Body of pancreas (tissue), 4 donors: ENCODE measurements around the gene AUTS2. TPM values are rescaled to one million over a fixed set of nuclear protein-coding genes. Genes with fewer than 3 reads are reported as not detected.

Source experiments
- ATAC-seq: fragments of 150-250 bp; one replicate; pipeline ENCODE4 v1.9.1; 2016
- DNase-seq, 4 donors: peaks; one replicate each; pipeline ENCODE4 v3.0.0-alpha.2; 2019
- H3K27ac ChIP-seq, 4 donors: fragments of 200-600 bp; sonication (generic); 1 replicate in 3 of 4; 2 replicates in 1 of 4; pipeline versions ENCODE4 v1.5.1 to v1.6.1; 2016 to 2019; ENCODE audit warnings: mild to moderate bottlenecking in 1 of 4, mixed read lengths in 1 of 4, moderate library complexity in 1 of 4
- H3K27me3 ChIP-seq, 2 donors: fragments of 200-600 bp; sonication (generic); one replicate each; pipeline ENCODE4 v1.6.0; 2016; ENCODE audit warnings: mild to moderate bottlenecking in 1 of 2
- H3K36me3 ChIP-seq, 2 donors: fragments of 200-600 bp; sonication (generic); replicated peaks in 1 of 2; 2 replicates each; pipeline ENCODE4 v1.5.1; 2016; ENCODE audit warnings: low read depth in 2 of 2; ENCODE audit not compliant: insufficient read depth in 1 of 2
- H3K4me1 ChIP-seq: fragments of 200-600 bp; sonication (generic); one replicate; pipeline ENCODE4 v1.6.0; 2016
- H3K4me3 ChIP-seq, 2 donors: fragments of 200-600 bp; sonication (generic); 1 replicate in 1 of 2; 2 replicates in 1 of 2; pipeline ENCODE4 v1.5.1; 2016 to 2019
- H3K9me3 ChIP-seq, 3 donors: fragments of 200-600 bp; sonication (generic); 1 replicate in 2 of 3; 2 replicates in 1 of 3; pipeline ENCODE4 v1.5.1; 2016
- CTCF ChIP-seq, 7 experiments: fragments of 450-650 bp in 4 of 7; fragments of 200-600 bp in 3 of 7; sonication (generic) in 3 of 7; IDR thresholded peaks; one replicate each; pipeline ENCODE4 v1.5.1; 2016 to 2019; ENCODE audit warnings: antibody characterized with exemption in 7 of 7
- POLR2A ChIP-seq, 3 donors: fragments of 450-650 bp; IDR thresholded peaks; one replicate each; pipeline ENCODE4 v1.6.1; 2016; ENCODE audit warnings: antibody characterized with exemption in 3 of 3, mild to moderate bottlenecking in 2 of 3
- WGBS, 2 donors: methylation state at CpG; one replicate each; pipeline ENCODE4 v1.1.5; 2017; 5-methylcytosine and 5-hydroxymethylcytosine counted together
- intact Hi-C: fragments of 100-400 bp; cut with DNase I; formaldehyde crosslinking; loops from one replicate; pipeline ENCODE4 v1.15.1; 2023
- total RNA-seq, 2 donors: library from RNA; depleted of rRNA; stranded (reverse); fragments of >200 nt; gene quantifications; one replicate each; pipeline ENCODE4 v1.1.0, GENCODE V29; 2016

AUTS2 gene
- total RNA-seq, 2 donors from 2014 or later = 11.7 to 18.5 TPM

- intact Hi-C loops = no loop called here
- no peak overlapping the region for H3K27ac ChIP-seq
- 72 to 76% methylated on average over 6 of the region's 6 CpGs for WGBS, 2 donors
- ATAC-seq = no peak
- no peaks in the 10 kb centered on the region for H3K36me3 ChIP-seq
- no peak for TF ChIP-seq POLR2A (IDR thresholded peaks at IDR 0.05)
- TF ChIP-seq CTCF (IDR thresholded peaks at IDR 0.05) = no peak
- DNase-seq = no peak
- no peaks in the 10 kb centered on the region for H3K27me3 ChIP-seq
- H3K4me1 ChIP-seq = no peaks in the 10 kb centered on the region
- no peaks in the 10 kb centered on the region for H3K9me3 ChIP-seq
- H3K4me3 ChIP-seq = no peak overlapping the region
Measured at GRCh38 chr7:69833964-69834363, 235.7 kb downstream of the AUTS2 start.

- Histone ChIP-seq H3K27ac (no peak overlapping the region), H3K4me1 (no peaks in the 10 kb centered on the region), H3K27me3 (no peaks in the 10 kb centered on the region), H3K4me3 (no peak overlapping the region), H3K36me3 (no peaks in the 10 kb centered on the region), H3K9me3 (no peaks in the 10 kb centered on the region)
- intact Hi-C loops = no loop called here
- DNase-seq (no peak), ATAC-seq (no peak)
- WGBS, 2 donors = 64% methylated on average over 7 of the region's 7 CpGs
- TF ChIP-seq CTCF (IDR thresholded peaks at IDR 0.05) (peak in 1 of 7 experiments; percentile 12), POLR2A (IDR thresholded peaks at IDR 0.05) (no peak)
Measured at GRCh38 chr7:69836702-69837101, 238.4 kb downstream of the AUTS2 start.

GRCh38 chr7:69837387-69838068, 239.3 kb downstream of the AUTS2 start:
- no peak for DNase-seq
- Histone ChIP-seq H3K27ac (no peak overlapping the region), H3K27me3 (no peaks in the 10 kb centered on the region), H3K4me3 (no peak overlapping the region), H3K4me1 (no peaks in the 10 kb centered on the region), H3K9me3 (no peaks in the 10 kb centered on the region), H3K36me3 (no peaks in the 10 kb centered on the region)
- no peak for ATAC-seq
- whole genome bisulfite sequencing, 2 donors = 62% methylated on average over 6 of the region's 6 CpGs
- TF ChIP-seq POLR2A (IDR thresholded peaks at IDR 0.05) = no peak
- no peak for TF ChIP-seq CTCF (IDR thresholded peaks at IDR 0.05)
- intact Hi-C loops = no loop called here

- DNase-seq = no peak
- no peak for ATAC-seq
- TF ChIP-seq CTCF (IDR thresholded peaks at IDR 0.05) = no peak
- no peak for TF ChIP-seq POLR2A (IDR thresholded peaks at IDR 0.05)
- intact Hi-C loops = no loop called here
- H3K4me1 ChIP-seq = no peaks in the 10 kb centered on the region
- no peaks in the 10 kb centered on the region for H3K27me3 ChIP-seq
- no peaks in the 10 kb centered on the region for H3K9me3 ChIP-seq
- 72 to 74% methylated on average over 2 of the region's 2 CpGs for WGBS, 2 donors
- no peak overlapping the region for H3K4me3 ChIP-seq
- no peaks in the 10 kb centered on the region for H3K36me3 ChIP-seq
- no peak overlapping the region for H3K27ac ChIP-seq
Measured at GRCh38 chr7:69839782-69840181, 241.5 kb downstream of the AUTS2 start.

GRCh38 chr7:69840248-69840647, 242.0 kb downstream of the AUTS2 start:
- Histone ChIP-seq H3K27me3 (no peaks in the 10 kb centered on the region), H3K4me1 (no peaks in the 10 kb centered on the region), H3K36me3 (no peaks in the 10 kb centered on the region), H3K9me3 (no peaks in the 10 kb centered on the region), H3K4me3 (no peak overlapping the region), H3K27ac (no peak overlapping the region)
- ATAC-seq (no peak), DNase-seq (no peak)
- 67 to 70% methylated on average over 3 of the region's 3 CpGs for WGBS, 2 donors
- TF ChIP-seq POLR2A (IDR thresholded peaks at IDR 0.05) (no peak), CTCF (IDR thresholded peaks at IDR 0.05) (no peak)
- intact Hi-C loops = no loop called here
